Measurements from ENCODE around the gene PDCD1.
"Not testable (repeated sequence)": the region's sequence is repeated elsewhere in the genome, so short reads cannot be mapped to it uniquely, and the experiment has no call there.

The PDCD1 gene

GRCh38 chr2:241858206-241859016 lies at the start of gene PDCD1:
PDCD1 (minus strand) TSS chr2:241858894; CDS start chr2:241858838, 56 bp downstream.
- DNase-seq (ENCODE audit: extremely low spot score): peak; percentile 86
- ChIA-PET POLR2A (interaction anchor here (1.1 kb wide), 1 partner anchor 44 kb away, joined by 5 read pairs; no protein-coding TSS in a partner anchor), CTCF (interaction anchor here (2.5 kb wide), 1 partner anchor 20 kb away, joined by 17 read pairs; no protein-coding TSS in a partner anchor)
- no peak for TF ChIP-seq CTCF (IDR thresholded peaks at IDR 0.05; ENCODE audit: control extremely low read depth, extremely low read depth, low read depth, missing control alignments)

GRCh38 chr2:241907831-241908230 lies 49.1 kb upstream of the PDCD1 start:
- DNase-seq (ENCODE audit: extremely low spot score); CTCF ChIA-PET; POLR2A ChIA-PET: not testable (repeated sequence)

- no peak for DNase-seq (ENCODE audit: extremely low spot score)
- TF ChIP-seq CTCF (IDR thresholded peaks at IDR 0.05; ENCODE audit: control extremely low read depth, extremely low read depth, low read depth, missing control alignments): no peak
- CTCF ChIA-PET: no interaction called here
- POLR2A ChIA-PET: no interaction called here
Observed at GRCh38 chr2:241906826-241907570, 48.3 kb upstream of the PDCD1 start.

GRCh38 chr2:241906378-241906770 lies 47.7 kb upstream of the PDCD1 start:
- DNase-seq (ENCODE audit: extremely low spot score); POLR2A ChIA-PET; CTCF ChIA-PET: not testable (repeated sequence)

GRCh38 chr2:241905716-241906377 lies 47.2 kb upstream of the PDCD1 start:
- TF ChIP-seq CTCF (IDR thresholded peaks at IDR 0.05; ENCODE audit: control extremely low read depth, extremely low read depth, low read depth, missing control alignments): no peak
- DNase-seq (ENCODE audit: extremely low spot score): no peak
- CTCF ChIA-PET: no interaction called here
- POLR2A ChIA-PET: no interaction called here

- ChIA-PET CTCF (interaction anchor here (0.7 kb wide), 1 partner anchor 118 kb away, joined by 3 read pairs; no protein-coding TSS in a partner anchor), POLR2A (no interaction called here)
- DNase-seq (ENCODE audit: extremely low spot score): no peak
Observed at GRCh38 chr2:241904791-241905710, 46.4 kb upstream of the PDCD1 start.

More at GRCh38 chr2:241904791-241905710, 46.4 kb upstream of the PDCD1 start:
- TF ChIP-seq CTCF (IDR thresholded peaks at IDR 0.05; ENCODE audit: control extremely low read depth, extremely low read depth, low read depth, missing control alignments): no peak

Measured in GM10248 (cell line).